Measurements from ENCODE around the gene TWIST1.

The TWIST1 gene

GRCh38 chr7:19095353-19095860 lies 22.0 kb downstream of the TWIST1 start:
- no peak for DNase-seq (ENCODE audit: low read depth in 3 of 3)

- no peak for DNase-seq (ENCODE audit: low read depth in 3 of 3)
These were observed 22.7 kb downstream of the TWIST1 start for GRCh38 chr7:19094598-19095352.

- DNase-seq (ENCODE audit: low read depth in 3 of 3): no peak
These were observed 23.3 kb downstream of the TWIST1 start for GRCh38 chr7:19094138-19094537.

GRCh38 chr7:19091550-19092200 lies 25.8 kb downstream of the TWIST1 start:
- DNase-seq (ENCODE audit: low read depth in 3 of 3): no peak

GRCh38 chr7:19090526-19090925 lies 26.9 kb downstream of the TWIST1 start:
- DNase-seq (ENCODE audit: low read depth in 3 of 3): no peak

GRCh38 chr7:19089797-19090196 lies 27.6 kb downstream of the TWIST1 start:
- no peak for DNase-seq (ENCODE audit: low read depth in 3 of 3)

- DNase-seq (ENCODE audit: low read depth in 3 of 3): no peak
These were observed 28.1 kb downstream of the TWIST1 start for GRCh38 chr7:19089378-19089777.

- no peak for DNase-seq (ENCODE audit: low read depth in 3 of 3)
These were observed 37.3 kb downstream of the TWIST1 start for GRCh38 chr7:19080093-19080492.

GRCh38 chr7:19079066-19079465 lies 38.4 kb downstream of the TWIST1 start:
- DNase-seq (ENCODE audit: low read depth in 3 of 3): no peak

- no peak for DNase-seq (ENCODE audit: low read depth in 3 of 3)
These were observed 47.6 kb downstream of the TWIST1 start for GRCh38 chr7:19069842-19070241.

GRCh38 chr7:19066170-19066569 lies 51.3 kb downstream of the TWIST1 start:
- DNase-seq (ENCODE audit: low read depth in 3 of 3): no peak

Data from stimulated activated CD4-positive, alpha-beta T cell treated with anti-CD3 and anti-CD28 coated beads, TNF-alpha, amount 100 ng/mL, for 4 hours (primary cell).